Astrocyte (in vitro differentiated cells and primary cell): ENCODE data around the gene DNAJC5. TPM values are rescaled to one million over a fixed set of nuclear protein-coding genes. Genes with fewer than 3 reads are reported as not detected.
A peak's percentile ranks its signal among the peaks of the same experiment; 100 is the strongest.

Source experiments
- DNase-seq: peaks from one replicate; pipeline ENCODE4 v3.0.0-alpha.2; 2010; ENCODE audit warnings: low read depth
- FAIRE-seq: peaks from 2 replicates; lab custom pipeline; 2011; peaks lifted over from hg19 to GRCh38; lab: Jason Lieb, UNC
- H2AFZ ChIP-seq: 2 replicates; pipeline ENCODE4 v1.6.0; 2012; ENCODE audit warnings: low read depth, low read length, inconsistent platforms
- H3K27ac ChIP-seq: 2 replicates; pipeline ENCODE4 v1.5.1; 2011; ENCODE audit warnings: low read depth, low read length, inconsistent platforms
- H3K27me3 ChIP-seq: 2 replicates; pipeline ENCODE4 v1.6.0; 2011; ENCODE audit warnings: low read length, inconsistent platforms; ENCODE audit not compliant: insufficient read depth
- H3K36me3 ChIP-seq: 2 replicates; pipeline ENCODE4 v1.5.1; 2011; ENCODE audit warnings: low read length, inconsistent platforms; ENCODE audit not compliant: insufficient read depth
- H3K4me1 ChIP-seq: 2 replicates; pipeline ENCODE4 v1.5.1; 2011; ENCODE audit warnings: low read length, inconsistent platforms; ENCODE audit not compliant: insufficient read depth
- H3K4me2 ChIP-seq: 2 replicates; pipeline ENCODE4 v1.6.0; 2012; ENCODE audit warnings: low read length, inconsistent platforms
- H3K4me3 ChIP-seq: 2 replicates; pipeline ENCODE4 v1.5.1; 2011; ENCODE audit warnings: low read depth, mild to moderate bottlenecking, low read length, inconsistent platforms; ENCODE audit not compliant: insufficient read depth
- H3K79me2 ChIP-seq: 2 replicates; pipeline ENCODE4 v1.6.0; 2012; ENCODE audit warnings: mild to moderate bottlenecking, low read length, inconsistent platforms; ENCODE audit not compliant: insufficient read depth
- H3K9ac ChIP-seq: 2 replicates; pipeline ENCODE4 v1.6.0; 2012; ENCODE audit warnings: mild to moderate bottlenecking, low read length, inconsistent platforms
- H3K9me3 ChIP-seq: 2 replicates; pipeline ENCODE4 v1.5.1; 2012; ENCODE audit warnings: low read depth, mild to moderate bottlenecking, low read length, inconsistent platforms; ENCODE audit not compliant: insufficient read depth
- H4K20me1 ChIP-seq: 2 replicates; pipeline ENCODE4 v1.6.0; 2012; ENCODE audit warnings: low read length, inconsistent platforms; ENCODE audit not compliant: insufficient read depth
- H3K27ac Mint-ChIP-seq: one replicate; pipeline ENCODE4 v1.8.0; 2021; ENCODE audit warnings: mild to moderate bottlenecking, mixed read lengths; ENCODE audit not compliant: unreplicated experiment
- H3K27me3 Mint-ChIP-seq: one replicate; pipeline ENCODE4 v1.8.0; 2021; ENCODE audit warnings: low read depth, mixed read lengths; ENCODE audit not compliant: unreplicated experiment
- H3K36me3 Mint-ChIP-seq: one replicate; pipeline ENCODE4 v1.8.0; 2021; ENCODE audit warnings: low read depth, mixed read lengths; ENCODE audit not compliant: unreplicated experiment
- H3K4me1 Mint-ChIP-seq: one replicate; pipeline ENCODE4 v1.8.0; 2021; ENCODE audit warnings: low read depth, mixed read lengths; ENCODE audit not compliant: unreplicated experiment
- H3K4me3 Mint-ChIP-seq: one replicate; pipeline ENCODE4 v1.8.0; 2021; ENCODE audit warnings: mild to moderate bottlenecking, moderate library complexity, mixed read lengths; ENCODE audit not compliant: unreplicated experiment
- H3K9me3 Mint-ChIP-seq: one replicate; pipeline ENCODE4 v1.8.0; 2021; ENCODE audit warnings: mild to moderate bottlenecking, mixed read lengths; ENCODE audit not compliant: unreplicated experiment
- EZH2 ChIP-seq: IDR thresholded peaks from 2 replicates; pipeline ENCODE4 v1.6.1; 2012; ENCODE audit warnings: mild to moderate bottlenecking, low read length, inconsistent platforms; ENCODE audit not compliant: insufficient read depth
- total RNA-seq: library from RNA; stranded (reverse); gene quantifications from 2 replicates; pipeline ENCODE4 v1.2.1, GENCODE V29; 2021
- TF ChIP-seq, protein P1 (sequence below): IDR thresholded peaks from 2 replicates; pipeline ENCODE4 v1.5.1; 2011; ENCODE audit warnings: low read depth, mild to moderate bottlenecking, inconsistent platforms, low read length, moderate library complexity; ENCODE audit not compliant: insufficient read depth

The DNAJC5 gene
- total RNA-seq, 1 donor from 2014 or later: 64.6 TPM

GRCh38 chr20:63885264-63886053, 9.5 kb upstream of the DNAJC5 start:
- Histone ChIP-seq H3K36me3 (peaks cover 28% of the 10 kb centered on the region), H4K20me1 (peaks cover 82% of the 10 kb centered on the region)

DNA sequence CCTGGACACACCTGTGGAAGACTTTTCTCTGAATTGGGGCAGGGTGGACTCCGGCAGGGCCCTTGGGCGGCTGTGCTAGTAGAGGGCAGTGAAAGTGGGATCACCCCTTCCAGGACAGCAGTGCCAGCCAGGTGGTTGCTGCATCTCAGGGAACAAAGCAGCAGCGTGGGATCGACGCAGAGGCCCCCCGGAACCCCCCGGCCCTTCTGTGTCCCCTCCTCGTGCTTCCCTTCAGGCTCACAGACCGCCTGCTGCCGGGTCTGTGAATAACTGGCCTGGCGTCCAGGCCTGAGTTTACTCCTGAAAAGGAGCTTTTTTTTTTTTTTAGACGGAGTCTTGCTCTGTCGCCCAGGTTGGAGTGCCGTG, 8.9 kb upstream of the DNAJC5 start:
- TF ChIP-seq EZH2: no peak
- H3K4me3 ChIP-seq: no peak overlapping the region
- H3K27me3 ChIP-seq: no peaks in the 10 kb centered on the region
- no peak overlapping the region for H3K9ac ChIP-seq
- no peaks in the 10 kb centered on the region for H3K9me3 Mint-ChIP-seq
- H3K36me3 Mint-ChIP-seq: peaks cover 13% of the 10 kb centered on the region
- no peak overlapping the region for H3K4me3 Mint-ChIP-seq
- H3K27me3 Mint-ChIP-seq: no peaks in the 10 kb centered on the region
- H3K36me3 ChIP-seq: peaks cover 32% of the 10 kb centered on the region
- no peak overlapping the region for H2AFZ ChIP-seq
- H3K27ac Mint-ChIP-seq: no peak overlapping the region
- H3K4me2 ChIP-seq: no peak overlapping the region
- H3K9me3 ChIP-seq: no peaks in the 10 kb centered on the region
- FAIRE-seq (no peak), DNase-seq (no peak)
- H4K20me1 ChIP-seq: peaks cover 86% of the 10 kb centered on the region
- H3K4me1 ChIP-seq: no peaks in the 10 kb centered on the region
- peaks cover 63% of the 10 kb centered on the region for H3K79me2 ChIP-seq
- no peak overlapping the region for H3K27ac ChIP-seq
- H3K4me1 Mint-ChIP-seq: no peaks in the 10 kb centered on the region

More at GRCh38 chr20:63885264-63886053, 9.5 kb upstream of the DNAJC5 start:
- H3K27ac Mint-ChIP-seq: no peak overlapping the region
- TF ChIP-seq EZH2: no peak
- TF ChIP-seq, protein P1, sequence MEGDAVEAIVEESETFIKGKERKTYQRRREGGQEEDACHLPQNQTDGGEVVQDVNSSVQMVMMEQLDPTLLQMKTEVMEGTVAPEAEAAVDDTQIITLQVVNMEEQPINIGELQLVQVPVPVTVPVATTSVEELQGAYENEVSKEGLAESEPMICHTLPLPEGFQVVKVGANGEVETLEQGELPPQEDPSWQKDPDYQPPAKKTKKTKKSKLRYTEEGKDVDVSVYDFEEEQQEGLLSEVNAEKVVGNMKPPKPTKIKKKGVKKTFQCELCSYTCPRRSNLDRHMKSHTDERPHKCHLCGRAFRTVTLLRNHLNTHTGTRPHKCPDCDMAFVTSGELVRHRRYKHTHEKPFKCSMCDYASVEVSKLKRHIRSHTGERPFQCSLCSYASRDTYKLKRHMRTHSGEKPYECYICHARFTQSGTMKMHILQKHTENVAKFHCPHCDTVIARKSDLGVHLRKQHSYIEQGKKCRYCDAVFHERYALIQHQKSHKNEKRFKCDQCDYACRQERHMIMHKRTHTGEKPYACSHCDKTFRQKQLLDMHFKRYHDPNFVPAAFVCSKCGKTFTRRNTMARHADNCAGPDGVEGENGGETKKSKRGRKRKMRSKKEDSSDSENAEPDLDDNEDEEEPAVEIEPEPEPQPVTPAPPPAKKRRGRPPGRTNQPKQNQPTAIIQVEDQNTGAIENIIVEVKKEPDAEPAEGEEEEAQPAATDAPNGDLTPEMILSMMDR: no peak
- H3K9me3 ChIP-seq: no peaks in the 10 kb centered on the region
- no peaks in the 10 kb centered on the region for H3K27me3 ChIP-seq
- no peaks in the 10 kb centered on the region for H3K27me3 Mint-ChIP-seq
- peaks cover 13% of the 10 kb centered on the region for H3K36me3 Mint-ChIP-seq
- DNase-seq (no peak), FAIRE-seq (no peak)
- no peaks in the 10 kb centered on the region for H3K9me3 Mint-ChIP-seq
- no peak overlapping the region for H3K27ac ChIP-seq
- H3K4me1 ChIP-seq: no peaks in the 10 kb centered on the region
- no peak overlapping the region for H3K4me2 ChIP-seq
- H3K79me2 ChIP-seq: peaks cover 63% of the 10 kb centered on the region
- H2AFZ ChIP-seq: no peak overlapping the region
- no peak overlapping the region for H3K4me3 ChIP-seq
- no peaks in the 10 kb centered on the region for H3K4me1 Mint-ChIP-seq
- H3K4me3 Mint-ChIP-seq: no peak overlapping the region
- no peak overlapping the region for H3K9ac ChIP-seq

- Mint-ChIP-seq H3K27me3 (no peaks in the 10 kb centered on the region), H3K4me3 (no peak overlapping the region), H3K27ac (peak overlapping the region; percentile 55), H3K4me1 (no peaks in the 10 kb centered on the region), H3K36me3 (peaks cover 15% of the 10 kb centered on the region), H3K9me3 (no peaks in the 10 kb centered on the region)
- H3K9me3 ChIP-seq: no peaks in the 10 kb centered on the region
- no peaks in the 10 kb centered on the region for H3K27me3 ChIP-seq
- peaks cover 56% of the 10 kb centered on the region for H3K79me2 ChIP-seq
- TF ChIP-seq EZH2: no peak
- TF ChIP-seq, protein P1: no peak
- peaks cover 82% of the 10 kb centered on the region for H4K20me1 ChIP-seq
- DNase-seq: no peak
- no peaks in the 10 kb centered on the region for H3K4me1 ChIP-seq
- FAIRE-seq: no peak
- H2AFZ ChIP-seq: no peak overlapping the region
- no peak overlapping the region for H3K4me3 ChIP-seq
- H3K4me2 ChIP-seq: no peak overlapping the region
- peaks cover 36% of the 10 kb centered on the region for H3K36me3 ChIP-seq
- no peak overlapping the region for H3K27ac ChIP-seq
- no peak overlapping the region for H3K9ac ChIP-seq
Observed at GRCh38 chr20:63886921-63887320, 8.0 kb upstream of the DNAJC5 start.
